ENCODE results near the gene SLC35F1.

Gene SLC35F1

GRCh38 chr6:118122161-118122725 lies 215.2 kb downstream of the SLC35F1 start:
- TF ChIP-seq ZFX (IDR thresholded peaks at IDR 0.05), result no peak
- TF ChIP-seq, protein P1, sequence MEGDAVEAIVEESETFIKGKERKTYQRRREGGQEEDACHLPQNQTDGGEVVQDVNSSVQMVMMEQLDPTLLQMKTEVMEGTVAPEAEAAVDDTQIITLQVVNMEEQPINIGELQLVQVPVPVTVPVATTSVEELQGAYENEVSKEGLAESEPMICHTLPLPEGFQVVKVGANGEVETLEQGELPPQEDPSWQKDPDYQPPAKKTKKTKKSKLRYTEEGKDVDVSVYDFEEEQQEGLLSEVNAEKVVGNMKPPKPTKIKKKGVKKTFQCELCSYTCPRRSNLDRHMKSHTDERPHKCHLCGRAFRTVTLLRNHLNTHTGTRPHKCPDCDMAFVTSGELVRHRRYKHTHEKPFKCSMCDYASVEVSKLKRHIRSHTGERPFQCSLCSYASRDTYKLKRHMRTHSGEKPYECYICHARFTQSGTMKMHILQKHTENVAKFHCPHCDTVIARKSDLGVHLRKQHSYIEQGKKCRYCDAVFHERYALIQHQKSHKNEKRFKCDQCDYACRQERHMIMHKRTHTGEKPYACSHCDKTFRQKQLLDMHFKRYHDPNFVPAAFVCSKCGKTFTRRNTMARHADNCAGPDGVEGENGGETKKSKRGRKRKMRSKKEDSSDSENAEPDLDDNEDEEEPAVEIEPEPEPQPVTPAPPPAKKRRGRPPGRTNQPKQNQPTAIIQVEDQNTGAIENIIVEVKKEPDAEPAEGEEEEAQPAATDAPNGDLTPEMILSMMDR (conservative IDR thresholded peaks at IDR 0.05), result no peak
- no peak overlapping the region for H3K27ac ChIP-seq

DNA sequence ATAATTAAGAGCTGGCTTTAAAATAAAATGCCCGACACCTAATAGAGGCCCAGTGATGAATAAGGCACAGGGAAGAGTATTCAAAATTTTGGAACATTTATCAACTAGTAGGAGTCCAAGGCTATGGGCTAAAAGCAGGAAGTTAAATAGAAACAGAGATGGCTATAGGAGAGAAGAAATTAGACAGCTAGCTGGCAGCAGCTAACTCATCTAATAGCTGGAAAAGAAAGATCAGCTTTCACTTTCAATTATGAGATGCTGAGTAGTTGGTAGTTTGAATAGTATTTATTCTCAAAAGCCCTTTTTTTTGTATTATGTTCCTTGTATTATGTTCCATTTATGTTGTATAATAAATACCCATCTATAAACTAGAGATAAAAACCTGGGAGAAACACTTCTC lies 215.7 kb downstream of the SLC35F1 start:
- H3K27ac ChIP-seq, result no peak overlapping the region
- TF ChIP-seq, protein P1 (conservative IDR thresholded peaks at IDR 0.05), result no peak
- TF ChIP-seq ZFX (IDR thresholded peaks at IDR 0.05), result no peak

DNA sequence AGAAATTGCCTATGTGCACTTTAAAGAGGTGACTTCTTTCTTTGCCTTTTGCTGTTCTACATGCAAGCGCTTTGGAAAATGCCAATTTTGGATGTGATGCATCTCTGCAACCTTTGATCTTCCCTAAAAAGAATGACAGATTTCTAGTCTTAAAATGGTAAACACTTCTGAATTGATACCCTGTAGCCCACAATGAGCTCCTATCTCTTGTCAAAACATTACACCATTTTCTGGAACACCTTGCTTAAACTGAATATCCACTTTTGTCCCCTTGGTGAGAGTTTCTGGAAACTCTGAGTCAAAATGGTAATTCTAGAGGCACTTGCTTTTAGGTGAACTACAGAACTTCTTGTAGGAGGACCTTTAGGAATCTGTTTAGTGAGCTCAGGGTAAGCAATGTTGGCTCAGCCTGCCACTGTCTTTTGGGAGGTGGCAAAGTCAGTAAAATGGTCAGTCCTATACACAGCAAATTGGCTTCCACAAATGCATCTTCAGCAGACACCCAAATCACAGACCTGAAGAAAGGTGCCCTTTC lies 216.5 kb downstream of the SLC35F1 start:
- no peak overlapping the region for H3K27ac ChIP-seq

DNA sequence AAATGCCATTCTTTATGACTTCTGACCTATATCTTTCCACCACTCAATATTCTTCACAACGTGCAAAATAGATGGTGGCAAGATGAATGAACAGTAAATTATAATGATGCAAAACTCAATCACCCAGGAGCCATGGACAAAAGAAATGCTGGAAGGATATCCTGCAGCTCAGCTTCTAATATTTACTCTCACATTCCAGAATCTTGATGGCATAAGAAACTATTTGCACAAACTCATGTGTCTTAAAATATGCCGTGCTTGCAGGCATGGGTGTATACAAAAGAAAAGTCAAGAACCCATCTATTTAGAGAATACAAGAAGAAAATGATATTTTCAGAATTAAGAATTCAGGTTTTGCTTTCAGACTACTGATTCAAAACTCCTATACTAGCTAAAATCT lies 217.8 kb downstream of the SLC35F1 start:
- H3K27ac ChIP-seq, result no peak overlapping the region
- TF ChIP-seq, protein P1 (conservative IDR thresholded peaks at IDR 0.05), result no peak
- no peak for TF ChIP-seq ZFX (IDR thresholded peaks at IDR 0.05)

More for the DNA sequence above, 216.5 kb downstream of the SLC35F1 start:
- no peak for TF ChIP-seq ZFX (IDR thresholded peaks at IDR 0.05)
- TF ChIP-seq, protein P1 (conservative IDR thresholded peaks at IDR 0.05), result no peak

DNA sequence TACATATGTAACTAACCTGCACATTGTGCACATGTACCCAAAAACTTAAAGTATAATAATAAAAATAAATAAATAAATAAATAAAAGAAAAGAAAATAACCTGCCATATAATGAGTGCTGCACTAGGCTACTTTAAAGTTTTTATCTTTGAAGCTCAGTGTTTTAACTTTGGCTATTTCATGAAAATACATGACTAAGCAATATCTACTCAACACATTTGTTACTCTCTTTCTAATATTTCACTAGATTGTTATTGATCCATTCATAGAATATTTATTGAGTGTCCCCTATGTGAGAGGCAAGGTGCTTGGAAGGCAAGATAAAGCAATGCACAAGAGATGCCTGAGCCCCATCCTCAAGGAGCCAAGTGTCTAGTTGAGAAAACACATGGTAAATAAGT lies 221.7 kb downstream of the SLC35F1 start:
- no peak overlapping the region for H3K27ac ChIP-seq
- TF ChIP-seq, protein P1 (conservative IDR thresholded peaks at IDR 0.05), result no peak
- TF ChIP-seq ZFX (IDR thresholded peaks at IDR 0.05), result no peak

DNA sequence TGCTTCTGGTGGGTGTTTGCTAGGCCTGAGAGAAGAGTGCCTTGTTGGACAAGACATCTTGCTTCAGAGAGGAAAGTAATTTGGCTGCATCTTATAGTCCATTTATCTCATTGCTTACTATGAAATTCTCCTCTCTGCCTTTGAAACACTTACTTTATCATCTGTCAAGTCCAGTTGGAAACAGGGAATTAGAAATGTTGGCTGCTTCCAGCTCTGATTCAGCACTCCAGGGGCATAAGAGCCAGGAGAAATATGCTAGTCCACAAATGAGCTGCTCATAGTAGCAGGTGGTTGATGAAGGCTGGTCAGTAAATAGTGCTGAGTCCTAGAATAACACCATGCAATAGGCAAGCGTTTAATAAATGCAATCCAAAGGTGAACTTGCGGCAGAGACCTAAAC lies 227.1 kb downstream of the SLC35F1 start:
- no peak overlapping the region for H3K27ac ChIP-seq
- no peak for TF ChIP-seq ZFX (IDR thresholded peaks at IDR 0.05)
- TF ChIP-seq, protein P1 (conservative IDR thresholded peaks at IDR 0.05), result no peak

DNA sequence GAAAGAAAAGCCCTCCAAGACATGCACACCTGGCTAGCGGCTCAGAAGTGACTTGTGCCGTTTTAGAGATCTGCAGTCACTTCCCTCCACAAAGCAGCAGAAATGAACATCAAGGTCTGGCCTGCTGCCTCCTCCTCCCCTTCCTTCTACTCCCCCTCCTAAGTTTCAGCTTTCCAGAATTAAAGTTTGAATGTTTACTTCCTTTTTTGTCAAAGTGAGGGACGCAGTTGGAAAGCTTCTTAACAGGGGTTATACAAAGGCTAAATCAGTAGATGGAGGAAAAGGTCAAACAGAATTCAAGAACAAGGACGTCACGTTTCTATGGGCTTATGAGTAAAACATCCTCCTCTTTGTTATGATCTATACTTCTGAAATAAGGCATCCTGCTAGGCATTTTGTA lies 227.7 kb downstream of the SLC35F1 start:
- TF ChIP-seq ZFX (IDR thresholded peaks at IDR 0.05), result no peak
- TF ChIP-seq, protein P1 (conservative IDR thresholded peaks at IDR 0.05), result no peak
- no peak overlapping the region for H3K27ac ChIP-seq
